SW480 (cell line): Measurements from ENCODE around the gene SLC9A8.
A peak's percentile ranks its signal among the peaks of the same experiment; 100 is the strongest.

Experiments
- DNase-seq: peaks from one replicate; pipeline ENCODE4 v3.0.0-alpha.2; 2016; ENCODE audit warnings: low spot score

Gene SLC9A8

DNA sequence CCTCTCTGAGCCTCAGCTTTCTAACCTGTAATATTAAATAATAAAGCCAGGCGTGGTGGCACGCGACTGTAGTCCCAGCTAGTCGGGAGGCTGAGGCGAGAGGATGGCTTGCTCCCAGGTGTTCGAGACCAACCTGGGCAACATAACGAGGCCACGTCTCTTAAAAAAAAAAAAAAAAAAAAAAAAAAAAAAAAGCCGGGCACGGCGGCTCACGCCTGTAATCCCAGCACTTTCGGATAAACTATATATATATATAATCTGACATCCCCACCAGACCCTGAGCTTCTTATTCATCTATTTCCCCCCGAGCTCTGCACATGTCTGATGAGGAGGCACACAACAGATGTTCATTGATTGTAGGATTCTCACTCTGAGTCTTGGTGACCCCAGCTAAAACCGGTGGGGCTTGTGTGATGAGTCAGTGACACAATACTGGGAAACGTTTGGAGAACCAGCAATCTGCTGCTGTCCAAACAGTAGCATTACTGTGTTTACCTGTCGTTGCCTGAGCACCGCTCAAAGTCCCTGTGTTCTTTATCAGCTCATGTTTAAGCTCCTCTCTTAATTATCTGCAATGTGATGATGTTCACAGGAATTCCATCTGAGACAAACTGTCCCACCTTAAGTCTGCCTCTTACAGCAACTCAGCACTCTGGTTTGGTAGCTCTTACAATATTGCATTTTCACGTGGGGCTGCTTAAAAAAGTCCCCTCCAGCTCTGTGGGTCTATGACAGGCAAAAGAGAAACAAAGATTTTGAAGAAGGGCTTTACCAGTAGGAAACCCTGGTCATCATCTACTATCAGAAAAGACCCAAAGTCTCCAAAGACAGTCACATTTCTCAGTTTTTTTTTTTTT is 103.7 kb downstream of the SLC9A8 start:
- DNase-seq = peak; percentile 83

DNA sequence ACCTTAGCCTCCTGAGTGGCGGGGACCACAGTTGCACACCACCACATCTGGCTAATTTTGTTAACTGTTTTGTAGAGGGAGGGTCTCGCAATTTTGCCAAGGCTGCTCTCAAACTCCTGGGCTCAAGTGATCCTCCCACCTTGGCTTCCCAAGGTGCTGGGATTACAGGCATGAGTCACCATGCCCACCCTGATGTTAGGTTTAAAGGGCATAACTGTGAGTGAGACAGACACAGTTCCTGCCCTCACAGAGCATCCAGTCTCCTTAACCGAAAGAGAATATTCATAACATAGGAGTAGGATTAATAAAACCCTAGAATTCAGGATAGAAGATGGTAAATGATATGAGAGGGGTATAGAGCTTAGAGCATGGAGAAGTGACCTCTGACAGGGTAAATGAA is 105.8 kb downstream of the SLC9A8 start:
- no peak for DNase-seq

DNA sequence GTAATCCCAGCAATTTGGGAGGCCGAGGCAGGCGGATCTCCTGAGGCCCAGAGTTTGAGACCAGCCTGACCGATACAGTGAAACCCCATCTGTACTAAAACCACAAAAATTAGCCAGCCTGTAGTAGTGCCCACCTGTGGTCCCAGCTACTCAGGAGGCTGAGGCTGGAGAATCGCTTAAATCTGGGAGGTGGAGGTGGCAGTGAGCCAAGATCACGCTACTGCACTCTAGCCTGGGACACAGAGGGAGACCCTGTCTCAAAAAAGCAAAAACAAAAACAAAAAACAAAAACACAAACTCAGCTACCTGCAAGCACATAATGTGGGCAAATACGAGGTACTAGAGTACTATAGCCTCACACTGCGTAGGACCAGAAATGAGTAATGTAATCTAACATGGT is 106.4 kb downstream of the SLC9A8 start:
- no peak for DNase-seq

DNA sequence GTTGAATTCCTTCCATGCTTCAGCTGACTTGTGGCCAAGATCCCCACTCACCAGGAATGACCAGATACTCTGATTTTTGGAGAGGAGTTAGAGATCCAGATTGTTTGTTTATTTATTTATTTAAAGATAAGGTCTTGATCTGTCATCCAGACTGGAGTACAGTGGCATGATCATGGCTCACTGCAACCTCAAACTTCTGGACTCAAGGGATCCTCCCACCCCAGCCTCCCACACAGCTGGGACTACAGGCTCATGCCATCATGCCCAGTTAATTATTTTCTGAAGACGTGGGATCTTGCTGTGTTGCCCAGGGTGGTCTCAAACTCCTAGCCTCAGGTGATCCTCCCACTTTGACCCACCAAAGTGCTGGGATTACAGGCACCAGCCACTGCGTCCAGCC is 106.8 kb downstream of the SLC9A8 start:
- DNase-seq = no peak

DNA sequence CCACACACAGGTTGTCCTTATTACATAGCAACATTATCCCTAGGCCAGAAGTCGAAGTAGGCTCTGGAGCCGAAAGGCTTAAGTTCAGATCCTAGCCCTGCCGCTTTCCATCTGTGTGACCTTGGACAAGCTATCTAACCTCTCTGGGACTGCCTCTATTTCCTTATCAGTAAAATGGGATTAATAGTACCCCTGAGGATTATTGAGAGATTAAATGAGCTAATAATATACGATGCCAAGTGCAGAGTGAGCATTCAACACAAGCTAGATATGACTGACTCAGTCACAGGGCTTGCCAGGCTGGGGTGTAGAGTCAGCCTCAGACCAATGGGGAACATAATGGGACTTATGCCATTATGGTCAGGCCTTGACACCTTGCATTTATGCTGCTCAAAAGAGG is 111.6 kb downstream of the SLC9A8 start:
- no peak for DNase-seq

DNA sequence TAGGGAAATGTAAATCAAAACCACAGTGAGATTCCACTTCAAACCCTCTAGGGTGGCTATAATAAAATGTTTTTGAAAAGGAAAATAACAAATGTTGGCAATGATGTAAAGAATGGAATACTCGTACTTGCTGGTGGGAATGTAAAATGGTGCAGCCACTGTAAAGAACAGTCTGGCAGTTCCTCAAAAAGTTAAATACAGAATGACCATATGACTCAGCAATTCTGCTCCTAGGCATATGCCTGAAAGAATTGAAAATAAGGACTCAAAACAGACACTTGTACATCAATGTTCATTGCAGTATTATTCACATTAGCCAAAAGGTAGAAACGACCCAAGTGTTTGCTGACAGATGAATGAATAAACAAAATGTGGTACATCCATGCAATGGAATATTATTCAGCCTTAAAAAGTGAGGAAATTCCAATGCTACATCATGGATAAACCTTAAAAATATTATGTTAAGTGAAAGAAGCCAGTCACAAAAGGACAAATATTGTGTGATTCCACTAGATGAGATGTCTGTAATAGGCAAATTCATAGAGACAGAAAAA is 113.3 kb downstream of the SLC9A8 start:
- DNase-seq = no peak

DNA sequence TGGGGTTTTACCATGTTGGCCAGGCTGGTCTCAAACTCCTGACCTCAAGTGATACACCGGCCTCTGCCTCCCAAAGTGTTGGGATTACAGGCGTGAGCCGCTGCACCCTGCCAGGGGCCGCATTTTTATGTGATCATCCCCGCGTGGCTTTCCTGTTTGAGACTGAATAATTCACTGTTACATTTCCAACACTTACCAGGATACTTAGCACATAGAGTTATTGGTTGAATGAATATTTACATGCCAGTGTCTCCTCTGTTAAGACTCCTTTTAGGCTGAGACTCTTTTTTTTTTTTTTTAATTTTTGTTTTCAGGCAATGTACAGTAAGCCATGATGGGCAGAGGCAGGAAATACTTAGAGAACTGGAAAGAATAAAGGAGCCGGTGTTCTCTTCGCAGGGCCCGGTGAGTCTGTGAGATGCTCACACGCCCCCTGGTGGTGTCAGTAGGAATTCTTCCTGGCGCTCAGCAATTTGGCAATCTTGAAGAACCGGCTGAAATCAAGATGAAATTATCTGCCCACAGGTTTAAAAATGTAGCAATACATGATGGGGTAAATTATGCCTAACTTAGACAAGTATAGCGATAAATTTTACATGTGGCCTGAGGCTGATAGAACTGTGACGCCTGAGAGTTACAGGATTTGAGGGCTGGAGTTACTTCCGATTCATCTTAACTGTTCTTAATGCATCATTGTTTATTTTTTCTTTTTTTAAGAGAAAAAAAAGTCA is 115.9 kb downstream of the SLC9A8 start:
- DNase-seq = peak; percentile 90

DNA sequence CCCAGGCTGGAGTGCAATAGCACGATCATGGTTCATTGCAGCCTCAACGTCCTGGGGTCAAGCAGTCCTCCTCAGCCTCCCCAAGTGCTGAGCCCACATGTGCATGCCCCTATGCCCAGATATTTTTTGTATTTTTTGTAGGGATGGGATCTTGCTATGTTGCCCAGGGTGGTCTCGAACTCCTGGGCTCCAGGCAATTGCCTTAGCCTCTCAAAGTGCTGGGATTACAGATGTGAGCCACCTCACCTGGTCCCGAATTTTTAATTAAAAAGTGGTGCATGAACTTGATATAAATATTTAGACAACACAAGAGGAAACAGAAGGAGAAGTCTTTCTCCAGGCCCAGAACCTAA is 116.5 kb downstream of the SLC9A8 start:
- no peak for DNase-seq

DNA sequence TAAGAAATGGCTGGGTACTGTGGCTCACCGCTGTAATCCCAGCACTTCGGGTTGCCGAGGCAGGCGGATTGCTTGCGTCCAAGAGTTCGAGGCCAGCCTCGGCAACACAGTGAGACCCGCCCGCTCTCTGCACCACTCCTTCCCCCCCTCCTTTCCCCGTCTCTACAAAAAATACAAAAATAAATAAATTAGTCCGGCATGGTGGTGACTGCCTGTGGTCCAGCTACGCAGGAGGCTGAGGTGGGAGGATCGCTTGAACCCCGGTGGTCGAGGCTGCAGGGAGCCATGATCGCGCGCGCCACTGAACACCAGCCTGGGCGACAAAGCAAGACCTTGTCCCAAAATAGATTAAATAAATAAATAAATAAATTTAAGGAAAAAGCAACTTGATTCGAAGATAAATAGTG is 123.1 kb downstream of the SLC9A8 start:
- DNase-seq = no peak

DNA sequence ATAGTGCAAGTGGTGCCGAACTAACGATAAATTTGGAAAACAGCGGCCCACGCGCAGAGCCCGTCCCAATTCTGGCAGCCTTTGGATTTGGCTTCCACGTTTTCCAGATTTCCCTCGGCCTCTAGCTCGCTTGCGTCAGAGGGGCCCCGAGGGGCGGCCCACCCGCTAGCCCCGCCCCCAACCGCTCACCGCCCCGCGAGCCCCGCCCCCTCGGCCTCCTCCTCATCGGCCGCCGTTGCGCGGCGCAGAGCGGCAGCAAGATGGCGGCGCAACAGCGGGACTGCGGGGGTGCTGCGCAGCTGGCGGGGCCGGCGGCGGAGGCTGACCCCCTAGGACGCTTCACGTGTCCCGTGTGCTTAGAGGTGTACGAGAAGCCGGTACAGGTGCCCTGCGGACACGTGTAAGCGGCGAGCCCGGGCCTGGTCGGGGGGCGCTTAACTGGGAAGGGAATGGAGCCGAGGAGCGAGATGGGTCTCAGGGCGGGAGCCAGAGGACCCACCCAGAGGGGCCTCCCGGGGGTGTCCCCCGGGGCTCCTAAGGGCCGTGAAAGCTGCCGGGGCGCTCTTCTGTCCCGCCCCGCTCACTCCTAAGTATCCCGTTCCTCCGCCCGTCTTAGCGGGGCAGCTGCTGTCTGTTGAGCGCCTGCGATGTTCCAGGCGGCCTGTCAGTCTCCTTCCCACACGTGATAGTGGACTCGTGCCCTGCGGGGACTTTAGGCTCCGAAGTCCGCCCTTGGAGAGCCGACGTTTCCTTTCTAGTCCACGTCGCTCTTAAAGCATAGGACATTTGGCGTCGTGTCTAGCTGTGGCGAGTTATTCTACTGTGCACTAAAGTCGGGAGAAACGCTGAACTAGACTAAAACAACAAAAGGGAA is 123.8 kb downstream of the SLC9A8 start, which contains the start of gene RNF114:
TSS of gene RNF114 (plus strand) at position 245 of the 874 bp plus-strand sequence. CDS start at position 261, 16 bp downstream.
- peak; percentile 92 for DNase-seq

DNA sequence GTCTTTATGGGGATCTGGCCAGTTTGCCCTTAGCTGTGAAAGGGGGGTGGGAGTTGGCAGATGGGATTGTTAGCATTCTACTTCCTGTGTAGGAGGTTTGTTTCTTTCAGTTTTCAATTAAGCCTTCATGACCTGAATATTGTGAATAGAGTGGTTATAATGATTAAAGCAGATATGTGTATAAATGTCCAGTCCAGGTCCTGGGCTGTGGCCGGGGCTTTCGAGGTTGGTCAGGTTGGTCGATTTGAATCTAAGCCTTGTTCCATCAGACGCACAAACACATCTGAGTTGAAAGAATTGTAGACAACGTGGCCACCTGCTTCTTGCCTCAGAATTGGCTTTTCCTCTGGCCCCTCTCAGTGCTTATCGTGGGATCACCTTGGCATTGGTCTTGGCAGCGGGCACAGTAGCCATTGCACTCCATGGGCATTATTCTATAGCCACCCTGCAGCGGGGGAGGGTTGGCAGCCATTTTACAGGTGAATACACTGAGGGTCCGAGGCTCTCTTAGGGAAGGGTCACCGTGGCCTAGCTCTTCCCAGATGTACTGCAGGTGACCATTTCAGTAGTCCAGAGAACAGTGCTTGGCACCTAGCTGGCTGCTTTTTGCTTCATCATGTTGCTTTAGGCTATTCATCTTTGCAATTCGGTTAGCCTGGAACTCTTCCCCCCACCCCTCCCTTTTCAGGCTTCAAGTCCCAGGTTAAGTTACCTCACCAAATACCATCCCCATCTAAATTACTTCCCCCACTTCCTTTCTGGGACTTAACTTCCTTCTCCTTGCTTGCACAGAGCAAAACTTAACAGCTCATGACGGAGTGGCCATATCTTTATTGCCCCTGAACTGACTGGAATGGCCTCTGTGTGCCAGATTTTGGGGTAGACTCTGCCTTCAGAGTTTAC is 124.7 kb downstream of the SLC9A8 start:
- DNase-seq = no peak

DNA sequence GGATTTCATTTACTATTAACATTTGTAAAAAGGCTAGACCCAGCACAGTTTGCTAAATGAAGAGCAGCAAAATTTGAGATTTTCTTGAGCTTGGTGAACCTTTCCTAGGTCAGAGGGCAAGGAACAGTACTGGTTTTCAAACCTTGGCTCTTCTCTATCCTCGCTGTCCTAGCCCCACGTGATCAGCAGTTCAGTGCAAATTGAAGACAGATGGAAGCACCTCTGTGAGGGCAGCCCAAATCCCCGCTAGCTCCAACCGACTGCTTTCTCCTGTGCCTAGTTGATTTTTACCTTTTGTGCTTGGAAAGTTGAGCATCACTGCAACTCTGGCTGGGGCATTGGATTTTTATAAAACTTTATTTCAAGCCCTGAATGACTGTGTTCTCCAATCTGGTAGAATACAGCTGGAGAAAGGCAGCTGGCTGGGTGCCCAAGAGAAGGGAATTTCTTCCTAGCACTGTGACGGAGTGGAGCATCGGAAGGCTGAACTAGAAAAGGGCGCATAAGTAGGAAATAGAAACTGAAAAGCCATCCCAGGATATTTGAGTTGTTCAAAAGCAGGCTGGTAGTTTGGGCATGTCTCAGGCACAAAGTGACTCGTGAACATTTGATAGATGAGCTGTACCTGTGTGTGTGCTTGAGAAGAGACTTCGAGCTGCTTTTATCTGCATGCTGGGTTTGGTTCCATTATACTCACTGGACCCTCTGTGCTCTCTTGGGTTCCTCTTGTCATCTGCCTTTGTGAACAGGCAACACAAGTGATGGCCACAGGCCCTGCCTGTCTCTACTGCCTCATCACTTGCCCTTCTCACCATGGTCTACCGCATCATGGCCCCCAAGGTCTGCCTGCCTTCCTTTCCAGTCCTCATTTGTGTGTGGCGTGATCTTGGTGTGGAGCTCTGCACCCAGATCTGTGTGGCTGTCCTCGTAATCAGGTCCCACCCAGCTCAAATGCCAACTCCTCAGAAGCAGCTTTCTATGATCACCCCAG is 125.8 kb downstream of the SLC9A8 start:
- DNase-seq = no peak

DNA sequence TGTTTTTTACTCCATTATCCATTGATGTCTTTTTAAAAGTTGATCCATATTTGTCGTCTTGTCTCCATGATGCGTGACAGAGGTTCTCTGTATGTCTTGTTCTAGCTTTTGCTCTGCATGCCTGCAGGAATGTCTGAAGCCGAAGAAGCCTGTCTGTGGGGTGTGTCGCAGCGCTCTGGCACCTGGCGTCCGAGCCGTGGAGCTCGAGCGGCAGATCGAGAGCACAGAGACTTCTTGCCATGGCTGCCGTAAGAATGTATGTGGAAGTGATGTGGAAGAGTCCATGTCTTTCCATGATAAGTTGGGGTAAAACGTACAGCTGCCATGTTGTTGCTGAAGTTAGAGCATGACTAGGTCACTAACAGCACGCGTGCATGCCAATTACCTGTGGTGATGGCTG is 128.8 kb downstream of the SLC9A8 start:
- no peak for DNase-seq
